ENCODE results near the gene RPL35A. TPM values are rescaled to one million over a fixed set of nuclear protein-coding genes. Genes with fewer than 3 reads are reported as not detected.

The RPL35A gene
- total RNA-seq, 2 donors from 2014 or later = 683 to 726 TPM

DNA sequence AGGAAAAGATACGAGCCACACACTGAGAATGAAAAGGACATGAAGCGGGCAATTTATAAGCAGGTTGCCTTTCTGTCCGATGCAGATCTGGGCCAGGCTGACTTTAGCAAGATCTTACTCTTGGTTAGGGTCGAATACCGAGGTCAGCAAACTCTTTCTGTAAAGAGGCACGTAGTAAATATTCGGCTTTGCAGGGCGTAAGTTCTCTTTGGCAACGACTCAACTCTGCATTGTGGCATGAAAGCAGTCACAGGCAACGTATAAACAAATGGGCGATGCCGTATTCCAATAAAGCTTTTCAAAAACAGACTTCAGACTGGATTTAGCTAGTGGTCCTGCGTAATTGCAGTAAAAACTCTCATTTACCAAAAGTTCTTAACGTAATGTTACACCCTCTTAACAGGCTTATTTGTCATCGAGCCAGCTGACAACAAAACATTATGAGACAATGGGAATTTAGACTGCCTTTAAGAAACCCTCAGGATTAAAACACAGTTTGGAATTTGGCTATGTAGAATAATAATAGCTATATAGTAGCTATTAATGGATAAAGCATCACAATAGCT, 13.1 kb upstream of the RPL35A start:
- no peak overlapping the region for H3K27ac Mint-ChIP-seq
- DNase-seq (ENCODE audit: low spot score) (no peak), ATAC-seq (no peak)
- H3K4me3 Mint-ChIP-seq = no peak overlapping the region
- no peaks in the 10 kb centered on the region for H3K9me3 Mint-ChIP-seq
- H3K36me3 Mint-ChIP-seq = peaks cover 4% of the 10 kb centered on the region
- no peaks in the 10 kb centered on the region for H3K27me3 Mint-ChIP-seq
- H3K4me1 Mint-ChIP-seq (ENCODE audit: low read depth in 2 of 2) = peaks cover 3 to 6% of the 10 kb centered on the region in 2 donors

GRCh38 chr3:197940745-197941384, 9.1 kb upstream of the RPL35A start:
- Mint-ChIP-seq H3K4me1 (ENCODE audit: low read depth in 2 of 2) (peaks cover 3 to 6% of the 10 kb centered on the region in 2 donors), H3K27me3 (no peaks in the 10 kb centered on the region), H3K36me3 (peaks cover 4% of the 10 kb centered on the region), H3K9me3 (no peaks in the 10 kb centered on the region), H3K27ac (no peak overlapping the region), H3K4me3 (no peak overlapping the region)
- ATAC-seq = peak in 1 of 2 donors; percentile 36
- no peak for DNase-seq (ENCODE audit: low spot score)

GRCh38 chr3:197942956-197943556, 6.9 kb upstream of the RPL35A start:
- Mint-ChIP-seq H3K4me1 (ENCODE audit: low read depth in 2 of 2) (peaks cover 3 to 6% of the 10 kb centered on the region in 2 donors), H3K36me3 (peaks cover 4% of the 10 kb centered on the region), H3K27me3 (no peaks in the 10 kb centered on the region), H3K27ac (no peak overlapping the region), H3K4me3 (no peak overlapping the region), H3K9me3 (no peaks in the 10 kb centered on the region)
- DNase-seq (ENCODE audit: low spot score) (no peak), ATAC-seq (peak in 1 of 2 donors; percentile 62)

DNA sequence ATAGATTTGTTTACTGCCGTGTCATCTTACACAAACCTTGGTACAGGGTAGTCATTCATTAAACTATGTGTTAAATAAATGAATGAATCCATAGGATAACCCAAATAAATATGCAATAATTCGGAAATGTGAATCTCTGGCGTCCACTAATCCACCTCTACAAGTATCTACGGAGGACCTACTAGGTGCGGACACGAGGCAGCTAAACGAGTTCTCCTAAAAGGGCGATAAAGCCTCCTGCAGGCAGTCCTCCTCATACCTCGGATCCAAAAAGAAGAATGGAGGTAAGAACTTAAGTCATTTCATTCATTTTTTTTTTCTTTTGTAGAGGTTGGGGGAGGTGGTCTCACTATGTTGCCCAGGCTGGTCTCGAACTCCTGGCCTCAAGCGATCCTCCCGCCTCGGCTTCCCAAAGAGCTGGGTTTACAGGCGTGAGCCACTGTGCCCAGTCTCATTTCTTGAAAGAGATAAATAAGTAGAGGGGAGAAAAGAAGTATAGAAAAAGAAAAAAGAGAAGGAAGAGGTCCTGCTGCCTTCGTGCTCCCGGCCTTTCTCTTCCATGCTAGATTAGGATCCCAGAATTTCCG, 706 bp upstream of the RPL35A start:
- Mint-ChIP-seq H3K36me3 (peaks cover 28% of the 10 kb centered on the region), H3K9me3 (no peaks in the 10 kb centered on the region), H3K4me1 (ENCODE audit: low read depth in 2 of 2) (peaks cover 37% of the 10 kb centered on the region in 2 donors), H3K27me3 (no peaks in the 10 kb centered on the region), H3K4me3 (peak overlapping the region; percentile 96), H3K27ac (peak overlapping the region; percentile 98 to 99)
- DNase-seq (ENCODE audit: low spot score) = no peak
- ATAC-seq = no peak

DNA sequence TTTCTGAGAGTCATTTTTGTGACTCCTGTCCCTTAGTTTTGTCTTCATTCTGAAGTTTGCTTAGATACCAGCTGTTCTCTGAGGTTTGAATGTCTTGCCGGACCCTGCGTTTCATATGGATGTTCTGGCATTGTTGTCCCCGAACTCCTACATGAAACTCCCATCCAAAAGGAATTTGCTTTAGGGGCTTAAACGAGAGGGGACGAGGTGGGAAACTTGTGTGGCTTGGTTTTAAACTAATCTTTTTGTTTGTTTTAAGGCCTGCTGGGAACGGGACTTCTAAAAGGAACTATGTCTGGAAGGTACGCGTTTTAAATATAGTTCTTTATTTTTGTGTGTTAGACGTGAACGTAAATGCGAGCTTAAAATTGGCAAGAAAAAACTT, 679 bp downstream of the RPL35A start:
- Mint-ChIP-seq H3K27ac (peak overlapping the region; percentile 98 to 99), H3K4me1 (ENCODE audit: low read depth in 2 of 2) (peaks cover 42 to 43% of the 10 kb centered on the region in 2 donors), H3K27me3 (no peaks in the 10 kb centered on the region), H3K36me3 (peaks cover 38% of the 10 kb centered on the region), H3K9me3 (no peaks in the 10 kb centered on the region), H3K4me3 (peak overlapping the region; percentile 96)
- ATAC-seq = no peak
- no peak for DNase-seq (ENCODE audit: low spot score)

DNA sequence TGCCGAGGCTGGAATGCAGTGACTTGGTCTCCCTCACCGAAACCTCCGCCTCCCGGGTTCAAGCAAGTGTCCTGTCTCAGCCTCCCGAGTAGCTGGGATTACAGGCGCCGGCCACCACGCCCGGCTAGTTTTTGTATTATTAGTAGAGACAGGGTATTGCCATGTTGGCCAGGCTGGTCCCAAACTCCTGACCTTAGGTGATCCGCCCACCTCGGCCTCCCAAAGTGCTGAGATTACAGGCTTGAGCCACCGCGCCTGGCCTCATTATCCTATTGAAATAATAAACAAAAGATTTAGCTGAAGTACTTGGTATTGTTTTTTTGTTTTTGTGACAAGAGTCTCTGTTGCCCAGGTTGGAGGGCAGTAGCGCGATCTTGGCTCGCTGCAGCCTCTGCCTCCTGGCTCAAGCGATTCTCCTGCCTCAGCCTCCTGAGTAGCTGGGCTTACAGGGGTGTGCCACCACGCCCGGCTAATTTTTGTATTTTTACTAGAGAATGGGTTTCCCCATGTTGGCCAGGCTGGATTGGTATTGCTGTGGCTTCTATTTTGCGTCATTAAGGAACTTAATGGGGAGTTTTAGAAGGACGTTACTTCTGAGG, 1.5 kb downstream of the RPL35A start:
- peaks cover 42 to 43% of the 10 kb centered on the region in 2 donors for H3K4me1 Mint-ChIP-seq (ENCODE audit: low read depth in 2 of 2)
- ATAC-seq (no peak), DNase-seq (ENCODE audit: low spot score) (no peak)
- peak overlapping the region; percentile 98 to 99 for H3K27ac Mint-ChIP-seq
- peak overlapping the region; percentile 96 for H3K4me3 Mint-ChIP-seq
- H3K36me3 Mint-ChIP-seq = peaks cover 46% of the 10 kb centered on the region
- no peaks in the 10 kb centered on the region for H3K27me3 Mint-ChIP-seq
- no peaks in the 10 kb centered on the region for H3K9me3 Mint-ChIP-seq

DNA sequence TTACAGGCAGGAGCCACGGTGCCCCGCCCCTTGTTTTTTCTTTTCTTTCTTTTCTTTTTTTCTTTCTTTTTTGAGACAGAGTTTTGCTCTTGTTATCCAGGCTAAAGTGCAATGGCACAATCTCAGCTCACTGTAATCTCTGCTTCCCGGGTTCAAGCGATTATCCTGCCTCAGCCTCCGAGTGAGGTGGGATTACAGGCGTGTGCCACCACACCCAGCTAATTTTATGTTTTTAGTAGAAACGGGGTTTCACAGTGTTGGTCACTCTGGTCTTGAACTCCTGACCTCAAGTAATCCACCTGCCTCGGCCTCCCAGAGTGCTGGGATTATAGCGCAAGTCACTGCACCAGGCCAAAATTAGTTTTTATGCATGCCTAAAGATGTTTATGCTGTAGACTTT, 2.5 kb downstream of the RPL35A start:
- peak overlapping the region; percentile 36 to 68 for H3K27ac Mint-ChIP-seq
- DNase-seq (ENCODE audit: low spot score) = no peak
- ATAC-seq = no peak
- no peaks in the 10 kb centered on the region for H3K9me3 Mint-ChIP-seq
- peak overlapping the region; percentile 60 for H3K4me3 Mint-ChIP-seq
- no peaks in the 10 kb centered on the region for H3K27me3 Mint-ChIP-seq
- peaks cover 49 to 50% of the 10 kb centered on the region in 2 donors for H3K4me1 Mint-ChIP-seq (ENCODE audit: low read depth in 2 of 2)
- H3K36me3 Mint-ChIP-seq = peaks cover 46% of the 10 kb centered on the region

- no peaks in the 10 kb centered on the region for H3K27me3 Mint-ChIP-seq
- H3K4me3 Mint-ChIP-seq = peak overlapping the region; percentile 60
- H3K27ac Mint-ChIP-seq = peak overlapping the region; percentile 36 to 82
- peaks cover 55 to 57% of the 10 kb centered on the region in 2 donors for H3K4me1 Mint-ChIP-seq (ENCODE audit: low read depth in 2 of 2)
- no peaks in the 10 kb centered on the region for H3K9me3 Mint-ChIP-seq
- no peak for DNase-seq (ENCODE audit: low spot score)
- ATAC-seq = no peak
- H3K36me3 Mint-ChIP-seq = peaks cover 46% of the 10 kb centered on the region
These were observed 3.3 kb downstream of the RPL35A start for GRCh38 chr3:197953325-197953724.

- Mint-ChIP-seq H3K9me3 (no peaks in the 10 kb centered on the region), H3K4me3 (peak overlapping the region; percentile 60), H3K27ac (peak overlapping the region; percentile 36 to 82), H3K27me3 (no peaks in the 10 kb centered on the region), H3K4me1 (ENCODE audit: low read depth in 2 of 2) (peaks cover 56 to 58% of the 10 kb centered on the region in 2 donors), H3K36me3 (peaks cover 46% of the 10 kb centered on the region)
- no peak for DNase-seq (ENCODE audit: low spot score)
- no peak for ATAC-seq
These were observed 3.9 kb downstream of the RPL35A start for GRCh38 chr3:197953881-197954280.

DNA sequence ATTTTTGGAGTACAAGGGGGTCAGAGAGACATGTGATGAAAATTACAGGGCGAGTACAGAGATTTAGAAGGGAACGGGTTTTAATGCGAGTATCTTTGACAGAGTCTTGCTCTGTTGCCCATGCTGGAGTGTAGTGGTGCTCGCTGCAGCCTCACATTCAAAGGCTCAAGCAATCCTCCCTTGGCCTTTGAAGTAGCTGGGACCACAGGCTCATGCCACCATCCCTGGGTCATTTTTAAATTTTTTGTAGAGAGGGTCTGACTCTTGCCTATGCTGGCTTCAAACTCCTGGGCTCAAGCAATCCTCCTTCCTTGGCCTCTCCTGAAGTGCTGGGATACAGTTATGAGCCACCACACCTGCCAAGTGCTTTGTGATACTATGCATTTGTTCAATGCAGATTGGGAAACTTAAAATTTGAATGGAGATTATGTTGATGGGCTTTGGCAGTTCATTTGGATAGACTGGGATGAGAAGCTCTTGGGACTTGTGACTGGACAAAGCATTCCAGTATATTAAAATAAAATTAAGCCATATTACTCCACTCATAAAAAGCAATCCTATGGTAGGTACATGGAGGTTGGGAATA, 6.0 kb downstream of the RPL35A start:
- ATAC-seq = no peak
- H3K4me1 Mint-ChIP-seq (ENCODE audit: low read depth in 2 of 2) = peaks cover 59 to 60% of the 10 kb centered on the region in 2 donors
- no peak for DNase-seq (ENCODE audit: low spot score)
- H3K4me3 Mint-ChIP-seq = no peak overlapping the region
- no peak overlapping the region for H3K27ac Mint-ChIP-seq
- no peaks in the 10 kb centered on the region for H3K9me3 Mint-ChIP-seq
- no peaks in the 10 kb centered on the region for H3K27me3 Mint-ChIP-seq
- peaks cover 38% of the 10 kb centered on the region for H3K36me3 Mint-ChIP-seq

DNA sequence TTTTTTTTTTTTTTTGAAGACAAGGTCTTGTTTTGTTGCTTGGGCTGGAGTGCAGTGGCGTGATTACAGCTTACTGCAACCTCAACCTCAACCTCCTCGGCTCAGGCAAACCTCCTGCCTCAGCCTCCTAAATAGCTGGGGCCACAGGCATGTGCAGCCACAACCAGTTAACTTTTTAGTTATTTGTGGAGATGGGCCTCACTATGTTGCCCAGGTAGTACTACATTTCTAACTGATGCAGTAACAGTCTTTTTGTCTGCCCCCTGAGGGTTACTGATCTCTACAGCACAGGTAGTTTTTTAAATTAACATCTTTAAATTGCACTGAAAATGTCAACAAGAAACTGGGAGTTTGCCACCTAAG, 6.6 kb downstream of the RPL35A start:
- Mint-ChIP-seq H3K27me3 (no peaks in the 10 kb centered on the region), H3K9me3 (no peaks in the 10 kb centered on the region), H3K36me3 (peaks cover 35% of the 10 kb centered on the region), H3K4me3 (no peak overlapping the region), H3K27ac (peak overlapping the region in 1 of 2 donors; percentile 91), H3K4me1 (ENCODE audit: low read depth in 2 of 2) (peaks cover 61 to 64% of the 10 kb centered on the region in 2 donors)
- ATAC-seq = no peak
- DNase-seq (ENCODE audit: low spot score) = no peak

DNA sequence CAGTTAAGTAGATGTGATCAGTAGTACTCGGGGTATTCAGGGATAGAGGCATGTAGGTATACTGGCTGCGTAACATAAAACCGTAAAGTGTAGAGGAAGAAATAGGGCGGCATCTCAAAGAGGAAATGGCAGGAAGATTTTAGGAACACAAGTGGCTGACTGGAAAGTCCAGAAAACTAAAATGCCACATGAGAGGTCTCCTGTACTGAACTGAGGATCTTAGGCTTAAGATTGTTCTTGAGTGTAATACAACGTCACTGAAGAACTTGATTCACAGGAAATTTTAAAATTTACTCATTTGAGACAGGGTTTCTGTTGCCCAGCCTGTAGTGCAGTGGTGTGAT, 7.8 kb downstream of the RPL35A start:
- peaks cover 60 to 69% of the 10 kb centered on the region in 2 donors for H3K4me1 Mint-ChIP-seq (ENCODE audit: low read depth in 2 of 2)
- no peaks in the 10 kb centered on the region for H3K9me3 Mint-ChIP-seq
- no peak overlapping the region for H3K4me3 Mint-ChIP-seq
- peaks cover 30% of the 10 kb centered on the region for H3K36me3 Mint-ChIP-seq
- peak overlapping the region; percentile 88 to 91 for H3K27ac Mint-ChIP-seq
- ATAC-seq (no peak), DNase-seq (ENCODE audit: low spot score) (no peak)
- H3K27me3 Mint-ChIP-seq = no peaks in the 10 kb centered on the region

GRCh38 chr3:197958346-197958745, 8.4 kb downstream of the RPL35A start:
- H3K4me3 Mint-ChIP-seq = peak overlapping the region; percentile 59
- H3K4me1 Mint-ChIP-seq (ENCODE audit: low read depth in 2 of 2) = peaks cover 55 to 66% of the 10 kb centered on the region in 2 donors
- H3K27me3 Mint-ChIP-seq = no peaks in the 10 kb centered on the region
- H3K9me3 Mint-ChIP-seq = no peaks in the 10 kb centered on the region
- peaks cover 27% of the 10 kb centered on the region for H3K36me3 Mint-ChIP-seq
- DNase-seq (ENCODE audit: low spot score) (no peak), ATAC-seq (no peak)
- peak overlapping the region; percentile 88 to 91 for H3K27ac Mint-ChIP-seq
